Tibial artery (tissue), 4 donors: ENCODE data around the gene NAT8L.
A peak's percentile ranks its signal among the peaks of the same experiment; 100 is the strongest.

Experiments used
- DNase-seq, 2 donors: peaks; one replicate each; pipeline ENCODE4 v3.0.0-alpha.2; 2019
- H3K27ac ChIP-seq, 2 donors: fragments of 200-600 bp; sonication (generic) in 1 of 2; 1 replicate in 1 of 2; 2 replicates in 1 of 2; pipeline ENCODE4 v1.5.1; 2018 to 2019; ENCODE audit warnings: mild to moderate bottlenecking in 1 of 2
- H3K27me3 ChIP-seq, 2 donors: fragments of 200-600 bp; sonication (generic) in 1 of 2; one replicate each; pipeline versions ENCODE4 v1.5.1 to v1.6.0; 2016 to 2019
- H3K36me3 ChIP-seq, 3 donors: fragments of 200-600 bp; sonication (generic) in 2 of 3; one replicate each; pipeline ENCODE4 v1.5.1; 2016 to 2019; ENCODE audit warnings: mild to moderate bottlenecking in 2 of 3
- H3K4me1 ChIP-seq, 4 donors: fragments of 200-600 bp; sonication (generic) in 2 of 4; 1 replicate in 3 of 4; 2 replicates in 1 of 4; pipeline ENCODE4 v1.5.1; 2016 to 2019
- H3K4me3 ChIP-seq, 2 donors: fragments of 200-600 bp; sonication (generic) in 1 of 2; 1 replicate in 1 of 2; 2 replicates in 1 of 2; pipeline ENCODE4 v1.5.1; 2018 to 2019; ENCODE audit warnings: mild to moderate bottlenecking in 2 of 2
- H3K9me3 ChIP-seq, 3 donors: fragments of 200-600 bp; sonication (generic) in 1 of 3; one replicate each; pipeline ENCODE4 v1.5.1; 2016 to 2019
- intact Hi-C: fragments of 100-400 bp; cut with DNase I; formaldehyde crosslinking; loops from one replicate; pipeline ENCODE4 v1.15.0; 2023; ENCODE audit warnings: low total_unique reads
- TF ChIP-seq, protein P1 (sequence below), 2 experiments: fragments of 200-600 bp in 1 of 2; fragments of 450-650 bp in 1 of 2; IDR thresholded peaks; one replicate each; pipeline ENCODE4 v1.5.1; 2017 to 2019; ENCODE audit warnings: antibody characterized with exemption in 2 of 2, mild to moderate bottlenecking in 1 of 2, moderate library complexity in 1 of 2

The NAT8L gene

DNA sequence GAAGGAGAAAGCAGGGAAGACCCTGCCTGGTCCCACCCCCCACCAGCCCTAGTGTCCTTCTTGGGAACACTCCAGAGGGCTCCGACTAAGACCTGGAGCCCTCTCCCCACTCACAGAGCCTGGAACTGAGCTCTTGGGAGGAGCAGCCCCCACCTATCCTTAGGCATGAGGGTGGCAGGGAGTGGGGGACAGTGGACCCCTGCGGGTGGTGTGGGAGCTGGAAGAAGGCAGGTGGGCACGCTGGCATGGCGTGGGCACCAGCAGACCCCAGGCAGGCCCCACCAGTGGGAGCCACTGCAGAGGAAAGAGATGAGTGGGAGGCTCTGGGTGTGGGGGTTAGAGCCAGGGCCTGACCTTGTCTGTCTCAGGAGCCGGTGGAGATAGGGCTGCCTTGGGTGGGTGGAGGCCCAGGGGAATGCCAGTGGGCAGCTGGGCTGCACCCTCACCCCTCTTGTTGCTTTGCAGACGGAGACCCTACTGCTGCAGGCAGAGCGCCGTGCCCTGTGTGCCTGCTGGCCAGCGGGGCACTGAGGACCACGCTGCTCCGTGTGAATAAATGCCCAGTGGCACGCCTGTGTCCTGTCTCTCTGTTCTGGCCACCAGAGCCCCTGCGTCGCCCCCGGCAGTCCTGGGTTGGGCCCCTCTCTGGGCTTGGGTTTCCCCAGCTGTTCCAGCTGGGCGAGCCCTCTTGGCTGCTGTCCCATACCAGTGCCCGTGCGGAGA lies 15.6 kb upstream of the NAT8L start:
- peaks cover 0 to 36% (median 26%) of the 10 kb centered on the region in 4 donors for H3K4me1 ChIP-seq
- TF ChIP-seq, protein P1, sequence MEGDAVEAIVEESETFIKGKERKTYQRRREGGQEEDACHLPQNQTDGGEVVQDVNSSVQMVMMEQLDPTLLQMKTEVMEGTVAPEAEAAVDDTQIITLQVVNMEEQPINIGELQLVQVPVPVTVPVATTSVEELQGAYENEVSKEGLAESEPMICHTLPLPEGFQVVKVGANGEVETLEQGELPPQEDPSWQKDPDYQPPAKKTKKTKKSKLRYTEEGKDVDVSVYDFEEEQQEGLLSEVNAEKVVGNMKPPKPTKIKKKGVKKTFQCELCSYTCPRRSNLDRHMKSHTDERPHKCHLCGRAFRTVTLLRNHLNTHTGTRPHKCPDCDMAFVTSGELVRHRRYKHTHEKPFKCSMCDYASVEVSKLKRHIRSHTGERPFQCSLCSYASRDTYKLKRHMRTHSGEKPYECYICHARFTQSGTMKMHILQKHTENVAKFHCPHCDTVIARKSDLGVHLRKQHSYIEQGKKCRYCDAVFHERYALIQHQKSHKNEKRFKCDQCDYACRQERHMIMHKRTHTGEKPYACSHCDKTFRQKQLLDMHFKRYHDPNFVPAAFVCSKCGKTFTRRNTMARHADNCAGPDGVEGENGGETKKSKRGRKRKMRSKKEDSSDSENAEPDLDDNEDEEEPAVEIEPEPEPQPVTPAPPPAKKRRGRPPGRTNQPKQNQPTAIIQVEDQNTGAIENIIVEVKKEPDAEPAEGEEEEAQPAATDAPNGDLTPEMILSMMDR (IDR thresholded peaks at IDR 0.05): no peak
- no peak for DNase-seq
- intact Hi-C loops: no loop called here
- no peak overlapping the region for H3K27ac ChIP-seq
- no peak overlapping the region for H3K4me3 ChIP-seq
- H3K9me3 ChIP-seq: peaks cover 0 to 5% (median 0%) of the 10 kb centered on the region in 3 donors
- no peaks in the 10 kb centered on the region for H3K36me3 ChIP-seq
- H3K27me3 ChIP-seq: peaks cover 0 to 90% of the 10 kb centered on the region in 2 donors

DNA sequence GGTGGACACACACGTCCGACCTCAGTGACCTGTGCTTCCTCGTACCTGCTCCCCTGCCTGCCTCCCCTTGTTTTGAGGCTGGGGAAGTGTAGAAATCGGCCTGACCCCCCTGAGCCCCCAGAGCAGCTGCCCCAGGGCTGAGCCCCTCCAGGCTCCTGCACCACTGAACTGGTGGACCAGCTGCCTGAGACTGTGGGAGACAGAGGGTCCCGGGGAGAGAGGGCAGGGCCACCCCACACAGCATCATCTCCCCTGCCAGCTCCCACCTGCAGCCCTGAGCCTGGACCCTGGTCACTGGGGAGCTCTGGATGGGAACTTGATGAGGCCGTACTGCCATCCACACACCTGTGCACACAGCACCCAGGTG lies 15.0 kb upstream of the NAT8L start:
- H3K4me3 ChIP-seq: no peak overlapping the region
- peaks cover 0 to 5% (median 0%) of the 10 kb centered on the region in 3 donors for H3K9me3 ChIP-seq
- H3K27me3 ChIP-seq: peaks cover 0 to 90% of the 10 kb centered on the region in 2 donors
- H3K4me1 ChIP-seq: peaks cover 0 to 36% (median 26%) of the 10 kb centered on the region in 4 donors
- no peak overlapping the region for H3K27ac ChIP-seq
- no peak for DNase-seq
- no peaks in the 10 kb centered on the region for H3K36me3 ChIP-seq
- intact Hi-C loops: no loop called here
- TF ChIP-seq, protein P1 (IDR thresholded peaks at IDR 0.05): no peak

DNA sequence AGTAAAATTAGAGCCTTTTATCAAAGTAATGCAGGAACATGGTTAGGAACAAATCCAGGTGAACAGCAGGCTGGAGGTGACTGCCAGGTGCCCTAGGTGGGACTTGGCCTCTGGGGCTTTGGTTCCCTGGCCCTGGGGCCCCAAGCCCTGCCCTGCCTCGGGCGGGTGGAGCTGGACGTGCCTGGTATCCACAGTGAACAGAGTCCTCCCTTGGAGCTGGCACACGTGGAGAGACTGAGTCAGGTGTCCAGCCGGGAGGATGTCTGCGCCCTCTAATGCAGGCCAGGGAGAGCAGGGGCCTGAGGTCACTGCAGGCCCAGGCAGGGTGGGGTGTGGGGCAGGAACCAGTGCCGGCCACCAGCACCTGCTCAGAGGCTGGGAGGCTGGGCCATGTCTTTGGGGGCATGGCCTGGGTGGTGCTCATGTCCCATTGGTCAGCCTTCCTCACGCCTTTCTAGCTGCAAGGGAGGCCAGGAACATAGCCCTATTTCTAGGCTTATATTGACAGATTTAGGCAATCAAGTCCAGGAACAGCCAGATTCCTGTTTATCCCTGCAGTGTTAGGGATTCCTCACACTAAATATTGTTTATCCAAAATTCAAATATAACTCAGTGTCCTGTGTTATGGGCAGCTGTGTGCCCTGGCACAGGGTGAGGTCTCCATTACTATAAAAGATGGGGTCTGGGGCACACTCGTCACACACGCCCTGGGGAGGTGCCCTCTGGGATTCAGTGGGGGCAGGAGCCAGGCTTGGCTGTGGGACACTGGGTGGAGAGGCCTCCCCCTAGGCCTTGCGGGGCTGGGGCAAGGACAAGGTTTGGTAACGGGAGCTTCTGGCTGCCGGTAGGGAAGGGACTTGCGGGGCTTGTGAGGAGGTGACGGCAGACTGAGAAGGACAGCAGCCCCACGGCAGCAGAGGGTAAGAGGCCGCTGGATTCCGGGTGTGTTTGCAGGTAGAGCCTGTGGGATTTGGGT lies 14.3 kb upstream of the NAT8L start:
- Histone ChIP-seq H3K27ac (no peak overlapping the region), H3K9me3 (peaks cover 0 to 5% (median 0%) of the 10 kb centered on the region in 3 donors), H3K4me3 (no peak overlapping the region), H3K4me1 (peaks cover 0 to 36% (median 26%) of the 10 kb centered on the region in 4 donors), H3K36me3 (no peaks in the 10 kb centered on the region), H3K27me3 (peaks cover 0 to 83% of the 10 kb centered on the region in 2 donors)
- TF ChIP-seq, protein P1 (IDR thresholded peaks at IDR 0.05): no peak
- DNase-seq: no peak
- intact Hi-C loops: no loop called here

DNA sequence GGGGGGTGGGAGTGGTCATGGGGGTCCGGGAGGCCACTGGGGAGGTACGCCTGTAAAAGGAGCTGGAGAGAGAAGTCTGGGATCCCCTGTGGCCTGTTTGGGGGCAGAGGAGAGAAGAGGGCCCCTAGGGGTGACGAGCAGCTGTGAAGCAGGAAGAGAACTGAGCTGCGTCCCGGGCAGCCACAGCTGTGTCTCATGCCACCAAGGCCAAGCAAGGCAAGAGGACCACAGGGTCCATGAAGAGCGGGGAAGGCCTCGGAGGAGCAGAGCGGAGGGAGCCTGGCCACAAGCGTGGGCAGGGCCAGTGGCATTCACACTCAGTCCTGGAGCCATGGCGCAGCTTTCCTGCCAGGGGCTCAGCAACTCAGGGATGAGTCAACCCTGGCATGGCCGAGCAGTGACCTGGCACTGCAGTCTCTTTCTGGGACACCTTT lies 13.6 kb upstream of the NAT8L start:
- Histone ChIP-seq H3K9me3 (peaks cover 0 to 5% (median 0%) of the 10 kb centered on the region in 3 donors), H3K36me3 (no peaks in the 10 kb centered on the region), H3K4me1 (peaks cover 0 to 32% (median 23%) of the 10 kb centered on the region in 4 donors), H3K27ac (no peak overlapping the region), H3K4me3 (no peak overlapping the region), H3K27me3 (peaks cover 0 to 76% of the 10 kb centered on the region in 2 donors)
- intact Hi-C loops: no loop called here
- TF ChIP-seq, protein P1 (IDR thresholded peaks at IDR 0.05): no peak
- DNase-seq: no peak

DNA sequence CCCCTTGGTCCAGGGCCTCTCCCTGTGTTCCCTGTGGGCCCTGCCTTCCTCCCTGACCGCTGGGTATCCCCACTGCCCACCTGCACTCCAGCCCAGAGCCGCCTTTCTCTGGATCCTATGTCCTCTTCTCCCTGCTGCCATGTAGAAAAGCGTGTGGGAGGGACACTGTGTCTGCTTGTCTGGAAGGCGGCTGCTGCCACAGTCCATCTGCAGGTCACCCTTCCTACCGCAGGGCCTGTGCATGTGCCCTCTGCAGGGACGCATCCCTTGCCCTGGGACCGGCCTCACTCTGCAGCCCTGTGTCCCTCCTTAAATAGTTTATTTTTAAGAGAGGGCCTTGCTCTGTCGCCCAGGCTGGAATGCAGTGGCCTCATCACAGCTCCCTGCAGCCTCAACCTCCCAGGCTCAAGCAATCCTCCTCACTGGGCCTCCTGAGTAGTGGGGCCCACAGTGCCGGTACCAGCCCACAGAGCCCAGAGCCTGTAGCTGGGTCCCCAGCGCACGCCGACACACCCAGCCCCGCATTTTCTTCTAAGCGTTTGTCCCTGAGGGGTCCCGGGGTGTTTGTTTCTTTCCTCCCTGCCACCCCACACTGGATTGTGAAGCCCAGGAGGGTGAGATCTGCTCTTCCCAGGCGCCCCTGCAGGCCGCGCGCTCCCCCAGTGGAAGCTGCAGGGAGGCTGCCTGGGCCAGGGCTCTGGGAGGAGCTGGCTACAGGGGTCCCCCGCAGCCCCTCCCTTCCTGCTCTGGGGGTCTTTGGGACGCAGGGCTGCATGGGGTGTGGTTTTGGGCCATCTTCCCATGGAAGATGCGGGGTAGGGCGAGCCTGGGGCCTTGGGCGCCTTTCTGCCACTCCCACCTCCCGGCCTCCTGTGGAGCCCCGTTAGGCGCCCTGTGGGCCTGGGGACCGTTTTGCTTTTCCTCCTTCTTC lies 12.8 kb upstream of the NAT8L start:
- intact Hi-C loops: no loop called here
- Histone ChIP-seq H3K27me3 (peaks cover 0 to 74% of the 10 kb centered on the region in 2 donors), H3K36me3 (no peaks in the 10 kb centered on the region), H3K27ac (no peak overlapping the region), H3K4me1 (peaks cover 0 to 25% (median 15%) of the 10 kb centered on the region in 4 donors), H3K4me3 (no peak overlapping the region), H3K9me3 (peaks cover 0 to 5% (median 0%) of the 10 kb centered on the region in 3 donors)
- peak in 1 of 2 donors; percentile 17 for DNase-seq
- TF ChIP-seq, protein P1 (IDR thresholded peaks at IDR 0.05): no peak
